ENCODE measurements around the gene LMX1A. TPM values are rescaled to one million over a fixed set of nuclear protein-coding genes. Genes with fewer than 3 reads are reported as not detected.

The LMX1A gene
- total RNA-seq, 1 donor from 2014 or later: 0.32 TPM

DNA sequence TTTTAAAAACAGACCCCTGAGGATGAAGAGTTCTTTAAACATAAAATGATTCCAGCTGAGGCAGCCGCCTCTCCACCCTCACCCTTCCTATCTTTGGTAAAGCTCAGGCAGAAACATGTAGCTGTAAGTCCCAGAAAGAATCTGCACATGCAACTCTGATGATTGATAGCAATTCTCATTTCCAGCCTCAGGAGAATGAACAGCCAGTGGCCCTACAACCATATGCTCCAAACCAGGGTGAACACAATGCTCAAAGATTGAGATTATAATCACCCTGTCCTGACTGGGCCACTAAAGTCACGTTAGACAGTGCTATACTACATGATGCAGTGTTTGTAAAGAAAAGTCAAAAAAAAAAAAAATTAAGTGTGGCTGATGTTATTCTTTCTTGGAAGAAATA is 80.2 kb downstream of the LMX1A start:
- DNase-seq (ENCODE audit: low spot score): no peak

DNA sequence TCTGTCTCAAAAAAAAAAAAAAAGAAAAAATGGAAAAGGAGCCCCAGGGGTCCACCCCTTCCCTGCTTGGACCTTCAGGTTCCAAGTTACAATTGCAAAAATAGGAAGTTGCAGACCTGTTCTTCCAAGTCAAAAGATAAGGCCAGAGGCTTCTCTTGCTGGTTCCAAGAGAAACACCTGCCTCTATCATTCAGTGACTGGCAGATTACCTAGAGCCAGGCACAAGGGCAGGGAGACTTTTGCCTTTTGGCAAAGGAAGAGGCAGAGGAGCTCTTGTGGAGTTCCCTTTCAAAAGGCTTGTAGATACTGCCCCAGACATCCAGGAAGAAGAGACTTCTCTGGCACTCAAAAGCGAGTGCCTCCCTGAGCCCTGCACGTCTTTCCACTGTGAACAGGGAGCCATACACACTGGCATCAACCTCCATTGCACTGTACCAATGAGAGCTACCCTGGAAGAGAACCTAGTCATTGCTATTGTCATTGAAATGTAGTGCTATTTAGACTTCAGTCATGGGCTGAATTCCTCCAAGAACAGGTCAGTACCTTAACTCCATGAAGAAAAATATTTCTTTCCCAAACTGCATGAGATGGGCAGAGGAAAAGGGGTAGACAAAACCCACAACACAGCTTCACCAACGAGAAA is 91.2 kb downstream of the LMX1A start:
- no peak for DNase-seq (ENCODE audit: low spot score)

DNA sequence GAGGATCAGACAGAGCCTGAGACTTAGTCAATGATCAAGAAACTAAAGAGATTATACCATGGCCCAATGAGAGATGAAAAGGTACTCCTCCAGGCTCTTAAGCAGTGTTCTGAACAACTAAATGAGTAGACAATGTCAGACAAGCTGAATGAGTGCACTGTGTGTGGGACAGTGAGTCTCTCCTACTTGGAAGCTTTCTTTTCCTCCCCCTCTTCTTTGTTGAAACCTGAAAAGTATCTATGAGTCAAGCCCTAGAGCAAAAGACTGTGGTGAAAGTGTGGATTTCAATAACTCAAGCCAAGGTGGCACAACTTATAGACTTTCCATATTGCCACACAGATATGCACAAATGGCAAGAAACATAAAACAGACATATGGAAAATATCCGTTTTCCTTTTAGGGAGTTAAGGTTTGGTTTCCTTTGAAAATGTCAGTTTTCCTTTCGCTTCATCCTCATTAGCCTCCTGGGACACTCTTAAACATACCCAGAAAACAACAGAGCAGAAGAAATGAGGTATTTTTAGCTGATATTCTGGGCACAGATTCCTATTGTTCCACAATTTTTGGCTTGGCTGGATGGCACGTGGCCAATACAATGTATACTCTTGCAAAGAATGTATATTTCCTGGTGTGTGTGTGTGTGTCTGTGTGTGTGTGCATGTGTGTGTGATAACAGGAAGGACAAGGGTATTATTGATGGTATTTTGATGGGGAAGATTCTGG is 96.6 kb downstream of the LMX1A start:
- DNase-seq (ENCODE audit: low spot score): no peak

DNA sequence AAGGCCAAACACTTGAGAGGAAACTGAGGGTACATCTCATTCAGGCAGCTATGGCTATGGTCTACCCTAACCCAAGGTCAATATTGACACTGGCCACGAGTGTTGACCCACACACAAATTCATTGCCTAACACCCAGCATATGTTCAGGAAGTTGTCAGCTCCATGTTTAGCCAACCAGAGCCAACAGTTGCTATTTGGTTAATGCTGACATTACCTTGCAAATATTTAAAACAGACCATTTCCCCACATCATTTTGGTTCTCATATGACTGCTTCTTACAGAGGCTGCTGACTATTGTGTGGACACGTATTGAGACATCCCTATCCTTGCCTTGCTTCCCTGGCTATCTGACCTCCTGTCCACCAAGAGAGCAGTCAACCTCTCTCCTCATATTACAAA is 97.3 kb downstream of the LMX1A start:
- no peak for DNase-seq (ENCODE audit: low spot score)

DNA sequence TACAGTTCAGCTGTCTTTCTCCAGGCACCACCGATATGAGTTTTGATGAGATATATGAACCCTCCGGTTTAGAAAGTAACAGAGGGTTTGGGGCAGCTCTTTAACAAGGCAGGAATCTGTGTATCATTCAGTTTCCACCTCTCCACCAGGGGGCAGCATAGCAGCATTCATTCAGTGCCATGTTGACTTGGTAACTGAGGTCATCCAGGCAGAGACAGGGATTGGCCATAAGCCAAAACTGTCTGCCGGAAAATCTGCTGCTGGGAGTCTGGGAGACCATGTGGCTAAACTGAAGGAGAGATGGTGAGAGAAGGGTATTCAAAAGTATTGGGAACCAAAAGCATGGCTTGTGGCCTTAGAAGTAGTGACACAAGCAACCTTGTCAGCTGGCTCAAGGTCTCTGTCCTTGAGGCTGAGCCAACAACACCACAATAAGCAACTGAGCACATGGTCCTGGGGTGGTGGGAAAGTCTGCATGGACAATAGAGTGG is 98.5 kb downstream of the LMX1A start:
- no peak for DNase-seq (ENCODE audit: low spot score)

DNA sequence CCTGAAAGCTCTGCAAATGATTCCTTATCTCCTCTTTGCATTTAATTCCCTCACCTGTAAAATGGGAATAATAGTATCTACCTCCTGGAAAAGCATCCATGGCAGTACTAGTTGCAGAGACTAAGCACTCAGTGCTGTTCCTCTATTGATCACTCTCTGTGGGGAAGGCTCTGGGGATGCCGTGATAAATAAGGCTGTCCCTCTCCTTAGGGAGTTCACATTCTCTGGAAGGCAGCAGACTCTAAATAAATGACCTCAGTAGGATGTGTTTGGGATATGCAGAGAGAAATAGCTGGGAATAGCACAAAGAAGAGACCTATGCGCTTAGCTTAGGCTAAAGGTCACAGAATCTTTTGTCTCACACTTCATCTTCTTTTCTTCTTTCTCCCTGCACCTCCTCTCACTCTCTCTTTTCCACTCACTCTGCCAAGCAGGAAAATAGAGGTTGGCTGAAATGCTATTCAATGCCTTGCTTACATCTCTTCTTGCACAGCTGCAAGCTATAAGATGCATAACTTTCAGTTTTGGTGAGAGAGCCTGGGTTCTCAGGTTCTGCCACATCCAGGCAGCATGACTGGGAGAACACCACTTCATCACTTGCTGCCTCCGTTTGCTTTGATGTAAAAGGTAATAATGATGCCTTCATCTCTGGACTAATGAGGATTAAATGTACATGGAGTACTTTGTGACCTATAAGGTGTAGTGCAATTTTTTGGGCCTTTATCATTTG is 101.5 kb downstream of the LMX1A start:
- no peak for DNase-seq (ENCODE audit: low spot score)

DNA sequence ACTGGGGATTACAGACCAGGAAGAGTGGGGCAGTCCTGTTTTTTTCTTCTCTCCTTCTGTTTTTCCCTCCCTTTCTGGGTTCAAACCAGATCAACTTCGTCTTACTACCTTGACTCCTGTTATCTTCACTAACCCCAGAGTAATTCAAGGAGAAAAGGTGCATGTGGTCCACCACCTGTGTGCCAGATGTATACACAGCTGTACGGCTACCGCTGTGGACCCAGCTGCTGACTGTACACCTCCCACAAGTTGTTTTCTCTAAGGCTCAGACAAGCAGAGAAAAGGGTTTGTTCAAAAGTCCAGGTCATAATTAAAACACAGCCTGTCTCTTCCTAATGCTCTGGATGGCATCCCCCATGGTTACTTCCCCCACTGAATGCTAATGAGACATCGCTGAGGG is 102.1 kb downstream of the LMX1A start:
- no peak for DNase-seq (ENCODE audit: low spot score)

DNA sequence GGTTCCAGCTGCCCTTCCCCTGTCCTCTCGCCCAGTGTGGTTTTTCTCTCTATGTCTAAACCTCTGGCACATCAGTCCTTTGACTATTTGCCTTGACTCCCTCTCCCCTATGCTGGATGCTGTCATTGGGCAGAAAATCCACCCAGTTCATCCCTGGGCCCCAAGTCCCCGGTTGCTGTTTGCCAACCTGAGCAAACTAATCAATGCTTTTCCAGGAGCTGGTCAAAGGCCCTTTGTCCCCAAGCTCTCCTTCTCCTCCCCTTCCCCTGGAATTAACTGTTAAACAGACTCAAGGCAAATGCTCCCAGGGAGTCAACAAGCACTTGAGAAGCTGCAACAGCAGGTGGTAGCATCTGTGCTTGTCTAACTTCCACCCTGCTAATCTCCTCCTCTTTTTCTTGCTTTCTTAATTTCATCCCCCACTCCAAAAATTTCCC is 102.7 kb downstream of the LMX1A start:
- DNase-seq (ENCODE audit: low spot score): no peak

DNA sequence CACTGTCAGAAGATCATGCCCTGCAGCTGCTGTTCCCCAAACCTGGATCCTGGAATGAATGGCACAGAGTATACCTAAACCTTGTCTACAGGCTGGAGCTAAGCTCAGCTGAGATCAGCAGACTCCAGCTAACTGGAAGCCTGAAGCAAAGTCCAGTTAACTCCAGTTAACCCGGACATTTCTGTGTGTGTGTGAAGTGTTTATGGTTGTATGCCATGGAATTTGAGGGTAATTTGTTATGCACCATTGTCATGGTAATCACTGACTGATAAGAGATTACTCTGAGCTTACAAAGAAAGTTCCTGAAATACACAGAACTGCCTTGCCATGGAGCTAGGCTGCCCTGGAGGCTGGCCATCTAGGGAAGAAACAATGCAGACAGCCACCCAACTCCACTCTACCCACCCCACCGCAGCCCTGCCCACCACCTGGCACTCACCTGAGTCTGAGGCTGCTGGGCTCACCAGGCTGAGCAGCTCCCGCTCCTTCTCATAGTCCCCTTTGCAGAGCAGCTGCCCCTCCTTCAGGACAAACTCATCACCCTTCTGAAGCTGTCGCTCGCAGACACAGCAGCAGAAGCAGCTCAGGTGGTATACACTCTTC is 107.4 kb downstream of the LMX1A start:
- DNase-seq (ENCODE audit: low spot score): no peak

DNA sequence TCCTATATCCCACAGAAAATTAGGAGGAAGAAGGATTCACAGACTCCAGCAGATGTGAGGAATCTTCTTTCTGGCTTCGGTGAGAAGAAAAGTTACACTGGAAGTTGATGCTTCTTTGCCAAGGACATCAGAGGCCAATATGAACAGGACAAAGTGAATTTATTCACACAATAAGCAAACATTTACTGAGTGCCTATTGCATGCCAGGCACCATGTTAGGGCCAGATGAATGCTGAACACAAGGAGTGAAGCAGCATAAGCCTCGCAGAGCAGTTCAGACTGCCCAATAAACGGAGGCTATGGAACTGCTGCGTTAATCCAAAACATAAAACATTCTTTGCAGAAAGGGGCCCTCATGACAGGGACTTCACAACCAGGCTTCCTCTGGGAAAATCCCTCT is 114.6 kb downstream of the LMX1A start:
- no peak for DNase-seq (ENCODE audit: low spot score)

DNA sequence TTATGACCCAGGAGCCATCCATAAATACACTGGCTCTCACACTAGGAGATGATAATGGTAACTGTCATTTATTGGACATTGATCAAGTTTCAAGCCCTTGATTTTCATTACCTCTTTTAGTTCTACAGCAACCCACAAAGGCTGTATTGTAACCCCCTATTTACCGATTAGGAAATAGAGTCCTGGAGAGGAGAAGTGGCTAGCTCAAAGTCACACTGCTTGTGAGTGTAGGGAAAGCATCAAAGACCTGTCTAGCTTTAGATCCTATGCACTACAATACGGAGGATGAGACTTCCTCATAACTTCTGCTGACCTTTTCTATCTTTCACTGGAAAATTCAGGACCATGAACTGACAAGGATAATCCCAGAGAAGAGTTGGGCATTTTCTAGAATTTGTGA is 115.2 kb downstream of the LMX1A start:
- DNase-seq (ENCODE audit: low spot score): no peak

DNA sequence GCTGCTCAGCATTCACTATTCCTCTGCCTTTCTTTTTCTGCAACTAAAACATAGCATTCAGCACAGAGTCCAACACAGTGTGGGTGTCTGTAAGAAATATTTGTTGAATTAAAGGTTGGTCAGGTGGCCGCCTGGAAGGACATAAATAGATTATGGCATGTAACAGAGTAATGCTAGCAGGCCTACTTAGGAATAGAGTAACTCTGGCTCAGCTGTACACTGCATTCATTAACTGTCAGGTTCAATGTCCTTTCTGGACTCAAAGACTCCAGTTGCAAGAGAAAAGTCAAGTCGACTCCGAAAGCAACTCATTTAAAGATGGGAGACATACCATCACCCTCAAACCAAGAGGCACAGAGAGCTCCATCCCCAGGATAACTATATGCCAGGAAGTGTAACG is 116.0 kb downstream of the LMX1A start:
- no peak for DNase-seq (ENCODE audit: low spot score)

DNA sequence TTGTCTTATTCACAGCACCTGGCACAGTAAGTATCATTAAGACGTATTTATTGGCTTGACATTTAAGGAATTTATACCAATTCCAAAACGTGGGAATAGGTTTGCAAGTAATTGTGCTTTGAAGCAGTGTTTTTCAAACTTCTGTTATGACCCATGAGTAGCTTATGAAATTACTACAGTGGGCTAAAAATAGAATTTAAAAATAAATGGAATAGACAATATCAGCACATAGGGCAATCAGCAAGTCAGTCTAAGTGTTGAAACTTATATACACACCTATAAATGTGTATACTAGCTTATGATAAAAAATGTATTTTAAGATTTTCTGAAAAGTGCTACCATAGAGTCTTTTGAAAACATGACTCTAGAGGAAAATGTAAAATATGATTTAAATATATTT is 116.6 kb downstream of the LMX1A start:
- DNase-seq (ENCODE audit: low spot score): no peak

DNA sequence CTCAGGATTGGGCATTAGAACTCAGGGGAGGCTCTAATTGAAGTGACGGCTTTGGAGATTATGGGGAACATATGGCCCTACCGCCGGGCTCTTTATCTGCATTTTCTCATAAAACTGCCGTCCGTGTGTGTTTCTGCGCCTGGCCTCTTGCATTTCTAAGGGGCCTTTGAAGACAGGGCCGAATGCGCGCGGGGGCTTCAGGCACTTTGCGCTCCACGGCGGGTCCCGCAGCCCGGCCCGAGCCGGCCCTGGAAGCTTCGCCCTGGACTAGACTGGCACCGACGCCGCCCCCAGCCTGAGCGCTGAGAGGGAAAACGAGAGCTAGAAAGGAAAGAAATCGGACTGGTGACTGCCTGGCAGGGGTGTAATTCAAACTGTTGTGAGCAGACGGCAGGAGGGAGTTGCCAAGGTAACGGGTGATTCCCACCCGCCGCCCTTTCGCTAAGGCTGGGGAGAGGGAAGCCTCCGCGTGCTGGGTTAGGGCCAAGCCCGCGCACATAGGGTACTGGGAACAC is 120.7 kb downstream of the LMX1A start:
- no peak for DNase-seq (ENCODE audit: low spot score)

DNA sequence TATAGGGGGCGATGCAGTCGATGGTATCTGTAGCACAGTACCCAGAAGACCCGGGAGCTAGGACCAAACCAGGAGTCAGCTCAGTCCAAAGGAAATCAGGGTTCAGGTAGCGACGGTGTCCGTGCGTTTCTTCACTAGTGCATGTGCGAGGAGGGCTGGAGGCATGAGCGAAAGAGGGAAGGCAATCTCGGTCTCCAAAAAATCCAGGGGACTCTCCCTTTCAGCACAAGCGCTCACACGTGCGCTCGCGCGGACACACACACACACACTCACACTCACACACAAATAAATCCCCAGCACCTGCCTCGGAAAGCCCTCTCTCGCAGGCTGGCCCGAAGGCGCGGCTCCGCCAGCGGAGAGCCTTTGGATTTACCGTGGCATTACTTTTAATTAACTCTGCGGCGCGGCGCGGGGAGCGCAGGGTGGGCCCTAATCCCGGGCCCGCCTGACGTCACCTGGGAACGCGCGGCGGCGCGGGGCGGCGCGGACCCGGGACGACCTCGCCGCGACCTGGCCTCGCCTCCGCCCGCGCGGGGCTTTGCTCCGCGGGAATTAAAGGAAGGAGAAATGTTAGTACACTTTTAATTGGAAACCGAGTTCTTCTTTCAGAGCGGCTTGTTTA is 121.2 kb downstream of the LMX1A start:
- DNase-seq (ENCODE audit: low spot score): no peak

DNA sequence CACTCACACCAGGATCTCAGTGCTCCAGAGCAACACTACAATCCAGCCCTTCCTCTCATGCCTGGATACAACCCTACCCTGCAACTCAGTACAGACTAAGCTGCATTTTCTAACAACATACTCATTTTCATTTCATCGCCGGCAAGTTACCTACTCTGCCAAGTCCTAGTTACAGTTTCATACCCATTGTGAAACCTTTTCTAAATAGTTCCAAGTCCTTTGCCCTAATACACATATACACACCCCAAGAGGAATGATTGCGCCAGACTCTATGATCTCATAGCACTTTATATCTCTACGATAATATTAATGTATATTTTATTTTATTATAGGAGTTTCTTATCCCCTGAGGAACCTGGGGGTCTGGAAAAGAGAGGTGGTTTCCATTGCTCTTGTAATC is 122.4 kb downstream of the LMX1A start:
- DNase-seq (ENCODE audit: low spot score): no peak

DNA sequence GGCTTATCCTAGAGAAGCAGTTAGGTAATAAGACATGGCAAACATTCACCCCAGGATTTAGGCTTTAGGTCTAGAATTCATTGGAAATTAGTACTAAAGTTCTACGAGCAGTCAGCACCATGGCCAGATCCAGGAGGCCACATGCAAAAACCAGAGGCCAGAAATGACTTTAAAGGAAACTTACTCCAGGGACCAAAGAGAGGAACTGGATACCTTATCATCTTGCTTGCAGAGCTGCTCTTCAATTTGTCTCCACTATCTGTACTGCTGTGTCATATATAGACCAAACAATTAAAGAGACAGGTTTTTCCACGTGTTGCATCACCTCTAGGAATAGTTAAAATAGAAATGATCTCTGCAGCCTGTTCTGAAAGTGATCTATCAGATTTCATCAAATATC is 127.8 kb downstream of the LMX1A start:
- no peak for DNase-seq (ENCODE audit: low spot score)

DNA sequence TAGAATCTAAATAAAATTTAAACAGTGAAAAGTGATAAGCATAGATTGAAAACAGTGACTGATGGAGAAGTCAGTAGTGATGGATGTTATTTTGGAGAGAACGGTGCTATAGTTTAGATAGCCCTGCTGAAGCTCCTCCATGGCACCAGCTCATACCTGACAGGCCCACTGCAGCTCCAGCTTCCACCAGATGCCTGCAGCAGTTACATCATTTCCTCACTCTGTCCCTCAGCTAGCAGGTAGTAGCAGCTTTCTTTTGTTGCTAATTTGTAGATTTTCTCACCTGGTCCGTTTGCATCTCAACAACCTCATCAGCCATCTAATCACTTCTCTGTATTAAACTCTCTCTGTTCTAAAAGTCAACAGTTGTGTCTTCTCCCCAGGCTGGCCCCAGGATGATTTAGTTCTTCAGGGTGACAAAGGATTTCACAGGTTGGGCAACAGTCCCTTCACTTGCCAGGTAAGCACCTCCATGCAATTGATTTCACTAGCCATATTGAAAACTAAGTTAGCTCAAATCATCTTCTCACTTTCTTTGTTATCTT is 128.3 kb downstream of the LMX1A start:
- DNase-seq (ENCODE audit: low spot score): no peak

DNA sequence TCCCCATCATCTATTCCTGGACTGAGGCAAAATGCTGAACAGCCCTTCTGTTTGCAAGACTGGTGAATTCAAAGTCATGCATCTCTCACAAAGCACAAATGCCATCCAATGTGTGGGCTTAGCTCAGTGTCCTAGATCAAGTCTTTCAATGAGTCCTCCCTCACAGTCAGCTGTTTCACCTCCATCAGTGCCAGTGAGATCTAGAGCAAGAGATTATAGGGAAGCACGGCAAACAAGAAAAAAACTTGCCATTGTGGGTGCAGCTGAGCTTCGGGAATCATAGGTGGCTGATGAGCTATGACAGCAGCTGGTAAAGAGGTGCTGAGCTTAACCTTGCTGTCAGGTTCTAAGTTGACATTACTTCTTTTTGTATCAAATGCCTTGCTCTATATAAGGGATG is 130.2 kb downstream of the LMX1A start:
- no peak for DNase-seq (ENCODE audit: low spot score)

DNA sequence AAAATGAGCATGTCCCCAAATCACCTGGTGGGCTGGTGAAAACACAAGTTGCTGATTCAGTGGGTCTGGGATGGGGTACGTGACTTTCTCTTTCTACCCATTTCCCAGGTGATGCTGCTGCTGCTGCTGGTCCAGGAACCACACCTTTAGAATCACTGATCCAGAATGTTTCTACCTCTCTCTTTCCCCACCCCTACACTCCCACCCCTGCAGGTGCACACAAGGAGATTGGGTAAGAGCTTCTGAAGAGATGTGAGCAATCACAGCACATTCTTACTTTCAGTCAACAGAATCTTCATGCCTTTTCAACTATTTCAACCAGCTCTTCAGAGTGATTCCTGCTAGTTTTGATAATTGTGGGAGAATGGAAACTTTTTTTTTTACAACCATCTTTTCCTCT is 130.9 kb downstream of the LMX1A start:
- DNase-seq (ENCODE audit: low spot score): no peak

DNA sequence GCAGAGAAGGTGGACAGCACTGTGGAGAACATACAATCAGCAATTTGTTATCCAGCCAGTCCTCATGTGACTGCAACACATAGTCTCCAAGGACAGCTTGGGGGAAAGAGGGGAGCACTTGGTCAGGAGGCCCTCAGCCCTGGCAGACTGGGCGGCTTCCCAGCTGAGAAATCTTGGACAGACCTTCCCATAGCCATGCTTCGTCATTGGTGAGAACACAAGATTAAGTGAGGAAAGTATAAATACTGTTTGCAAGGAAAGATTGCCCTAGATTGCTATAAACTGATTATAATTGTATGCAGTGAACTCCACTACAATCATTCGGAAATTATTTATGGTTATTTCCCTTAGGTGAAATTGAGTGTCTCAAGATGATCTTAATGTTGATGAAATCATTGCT is 131.5 kb downstream of the LMX1A start:
- DNase-seq (ENCODE audit: low spot score): no peak

All from mesenteric fat pad (tissue), 1 donor.